GM08714 (cell line): ENCODE data around the gene CKS1B.

Experiments
- H3K4me3 ChIP-seq: fragments of 200-500 bp; sonication (Bioruptor generic); 2 replicates; pipeline ENCODE4 v1.5.1; 2014; ENCODE audit warnings: mild to moderate bottlenecking, low read length, inconsistent platforms
- ZNF274 ChIP-seq: IDR thresholded peaks from 2 replicates; pipeline ENCODE4 v1.6.1; 2012; ENCODE audit warnings: mild to moderate bottlenecking, low read depth, low read length

CKS1B gene

DNA sequence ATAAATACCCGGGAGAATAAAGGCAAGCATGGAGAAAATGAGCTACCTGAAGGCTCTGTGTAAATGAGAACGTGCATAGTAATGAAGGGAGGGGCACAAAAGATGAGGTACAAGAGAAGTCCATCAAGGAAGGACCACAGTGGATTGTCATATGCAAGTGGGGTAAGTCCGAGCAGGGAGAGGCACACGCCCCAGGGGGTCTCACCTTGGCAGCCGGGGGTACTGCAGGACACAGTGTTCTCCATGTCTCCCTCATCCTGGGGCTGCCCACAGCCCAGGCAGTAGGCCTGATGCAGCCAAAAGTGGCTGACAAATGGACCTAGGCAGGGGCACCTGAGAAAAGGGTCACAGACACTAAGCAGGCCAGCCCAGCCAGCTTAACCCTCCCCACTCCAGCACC, 49.1 kb downstream of the CKS1B start:
- no peak overlapping the region for H3K4me3 ChIP-seq
- no peak for TF ChIP-seq ZNF274

DNA sequence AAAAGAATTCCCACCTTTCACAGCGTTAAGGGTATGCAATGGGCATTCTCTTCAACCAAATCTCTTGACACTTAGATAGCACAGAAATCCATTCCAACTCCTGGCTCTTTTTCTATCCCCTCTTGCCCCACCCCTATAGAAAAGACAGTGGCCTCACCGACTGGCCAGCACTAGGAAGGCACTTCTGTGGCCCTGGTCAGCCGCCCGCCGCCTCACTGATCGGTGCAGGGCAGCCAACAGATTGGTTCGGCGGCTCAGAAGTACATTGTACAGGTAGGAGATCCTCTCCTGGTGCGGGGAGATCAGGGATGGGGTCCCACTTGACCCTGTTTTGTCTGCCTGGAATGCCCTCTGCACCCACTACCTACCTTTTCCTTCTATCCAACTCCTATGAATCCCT, 49.8 kb downstream of the CKS1B start:
- TF ChIP-seq ZNF274, result no peak
- no peak overlapping the region for H3K4me3 ChIP-seq

DNA sequence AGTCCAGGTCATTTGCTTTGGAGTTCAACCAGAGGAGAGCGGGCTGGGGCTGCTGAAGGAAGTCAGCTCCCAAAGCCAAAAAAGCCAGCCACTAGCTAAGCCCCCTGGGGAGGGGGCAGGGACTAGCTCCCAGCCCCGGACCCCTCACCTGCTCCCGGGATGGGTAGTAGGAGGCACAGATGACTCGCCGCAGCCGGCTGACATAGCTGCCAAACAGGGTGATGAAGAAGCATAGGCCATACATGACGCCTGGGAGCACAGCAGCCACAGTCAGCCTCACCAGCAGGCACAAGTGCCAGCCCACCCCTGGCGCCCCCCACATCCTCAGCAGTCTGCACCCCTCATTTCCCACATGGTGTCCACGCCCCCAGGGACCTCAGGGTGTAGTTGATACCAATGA, 51.7 kb downstream of the CKS1B start:
- H3K4me3 ChIP-seq, result no peak overlapping the region
- TF ChIP-seq ZNF274, result no peak

DNA sequence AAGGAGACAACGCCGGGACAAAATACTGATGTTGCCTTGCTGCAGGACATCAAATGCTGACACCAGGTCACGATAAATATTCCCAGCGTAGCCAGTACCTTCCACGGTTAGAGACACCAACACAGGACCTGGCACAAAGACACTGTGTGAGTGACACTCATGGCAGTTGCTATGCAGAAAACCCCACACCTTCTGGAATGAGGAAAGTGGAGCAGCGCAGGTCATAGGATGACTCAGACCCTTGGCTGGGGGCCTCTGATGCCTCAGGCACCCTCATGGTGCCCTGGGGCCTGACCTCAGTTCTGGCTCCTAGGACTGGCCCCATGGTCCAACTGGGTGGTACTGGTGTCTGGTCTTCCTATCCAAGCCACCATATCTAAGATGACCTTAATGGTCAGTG, 52.1 kb downstream of the CKS1B start:
- no peak overlapping the region for H3K4me3 ChIP-seq
- TF ChIP-seq ZNF274, result no peak
